ENCODE results near the gene ZBTB7C. TPM values are rescaled to one million over a fixed set of nuclear protein-coding genes. Genes with fewer than 3 reads are reported as not detected.
A peak's percentile ranks its signal among the peaks of the same experiment; 100 is the strongest.

The ZBTB7C gene
- polyA plus RNA-seq, 1 donor: 1.7 TPM

DNA sequence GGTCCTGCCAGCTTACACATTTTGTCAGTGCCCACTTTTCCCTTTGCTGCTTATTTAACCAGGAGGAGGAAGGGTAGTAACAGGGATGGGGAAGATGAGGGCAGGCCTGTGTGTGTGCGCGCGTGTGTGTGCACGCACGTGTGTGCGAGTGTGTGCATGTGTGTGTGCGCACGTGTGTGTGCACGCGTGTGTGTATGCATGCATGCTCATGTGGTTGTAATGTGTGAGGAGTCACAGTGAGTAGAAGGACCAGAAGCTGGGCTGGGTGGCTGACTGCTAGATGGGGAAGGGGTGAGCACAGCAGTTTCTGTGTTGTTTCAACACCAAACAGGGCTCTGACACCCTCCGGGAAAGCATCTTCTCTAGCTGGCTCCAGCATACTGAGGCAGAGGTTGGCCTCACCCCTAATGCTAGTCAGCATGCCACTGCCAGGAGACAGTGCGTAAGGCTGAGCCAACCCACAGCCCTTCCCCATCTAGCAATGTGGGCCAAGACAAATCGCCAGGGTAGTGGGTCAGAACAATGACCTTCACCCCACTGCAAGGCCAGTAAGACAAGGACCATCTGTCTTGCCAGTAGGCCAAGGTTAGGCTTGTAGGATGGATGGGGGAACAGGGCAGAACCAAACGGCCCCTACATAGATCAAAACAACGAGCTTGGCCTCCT lies 260.0 kb downstream of the ZBTB7C start:
- Histone ChIP-seq H3K4me1 (ENCODE audit: control insufficient read depth, insufficient read depth, low read length) (peaks cover 23% of the 10 kb centered on the region), H3K4me3 (ENCODE audit: low read length) (no peak overlapping the region), H3K27me3 (ENCODE audit: control insufficient read depth, insufficient read depth, low read length) (no peaks in the 10 kb centered on the region), H3K9me3 (ENCODE audit: control insufficient read depth, low read depth, low read length) (no peaks in the 10 kb centered on the region), H3K27ac (ENCODE audit: low read length) (no peak overlapping the region), H3K36me3 (ENCODE audit: control insufficient read depth, insufficient read depth, low read length) (no peaks in the 10 kb centered on the region)
- 100% methylated on average over 1 of the region's 15 CpGs for WGBS (ENCODE audit: insufficient coverage, low lambda C conversion rate)
- DNase-seq: no peak

- Histone ChIP-seq H3K4me1 (ENCODE audit: control insufficient read depth, insufficient read depth, low read length) (peaks cover 23% of the 10 kb centered on the region), H3K4me3 (ENCODE audit: low read length) (no peak overlapping the region), H3K27me3 (ENCODE audit: control insufficient read depth, insufficient read depth, low read length) (peaks cover 3% of the 10 kb centered on the region), H3K27ac (ENCODE audit: low read length) (no peak overlapping the region), H3K36me3 (ENCODE audit: control insufficient read depth, insufficient read depth, low read length) (no peaks in the 10 kb centered on the region), H3K9me3 (ENCODE audit: control insufficient read depth, low read depth, low read length) (no peaks in the 10 kb centered on the region)
- WGBS (ENCODE audit: insufficient coverage, low lambda C conversion rate): no CpG with 5 or more reads among the region's 1 CpG
- DNase-seq: no peak
These were observed 266.2 kb downstream of the ZBTB7C start for GRCh38 chr18:48142994-48143393.

DNA sequence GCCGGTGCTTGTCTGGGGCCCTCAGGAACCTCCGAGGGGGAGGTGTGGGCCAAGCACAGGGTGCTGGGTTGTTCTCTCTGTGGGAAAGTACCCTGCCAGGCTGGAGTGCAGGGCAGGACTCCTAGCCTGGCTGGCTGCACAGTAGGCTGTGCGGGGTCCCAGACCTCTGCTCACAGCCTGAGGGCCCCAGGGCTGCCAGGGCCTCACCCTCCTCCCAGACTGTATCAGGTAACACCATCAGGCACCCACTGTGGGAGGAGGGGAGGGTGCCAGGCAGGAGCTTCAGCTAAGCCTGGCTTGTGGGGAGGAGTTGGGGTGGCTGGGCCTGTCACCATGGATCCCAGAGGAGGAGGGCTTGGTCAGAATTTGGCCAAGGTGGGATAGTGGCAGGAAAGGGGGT lies 266.8 kb downstream of the ZBTB7C start:
- Histone ChIP-seq H3K27ac (ENCODE audit: low read length) (no peak overlapping the region), H3K4me3 (ENCODE audit: low read length) (no peak overlapping the region), H3K9me3 (ENCODE audit: control insufficient read depth, low read depth, low read length) (no peaks in the 10 kb centered on the region), H3K27me3 (ENCODE audit: control insufficient read depth, insufficient read depth, low read length) (peaks cover 8% of the 10 kb centered on the region), H3K36me3 (ENCODE audit: control insufficient read depth, insufficient read depth, low read length) (no peaks in the 10 kb centered on the region), H3K4me1 (ENCODE audit: control insufficient read depth, insufficient read depth, low read length) (peaks cover 23% of the 10 kb centered on the region)
- no CpG with 5 or more reads among the region's 3 CpGs for WGBS (ENCODE audit: insufficient coverage, low lambda C conversion rate)
- DNase-seq: no peak

DNA sequence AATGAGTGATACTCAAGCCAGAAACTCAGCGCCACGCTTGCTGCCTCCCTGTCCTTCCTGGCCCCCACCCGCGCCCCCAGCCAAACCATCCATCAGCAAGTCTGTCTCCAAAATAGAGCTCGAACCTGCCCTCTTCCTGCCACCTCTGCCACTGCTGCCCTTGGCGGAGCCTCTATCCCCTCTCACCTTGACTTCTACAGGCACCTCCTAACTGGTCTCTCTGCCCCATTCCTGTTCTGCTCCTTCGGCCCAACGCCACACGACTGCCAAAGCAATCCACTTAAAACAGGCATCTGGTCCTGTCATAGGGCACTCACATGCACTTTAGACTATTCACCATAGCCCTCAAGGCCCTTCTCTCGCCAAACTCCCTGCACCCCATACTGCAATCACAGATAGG lies 268.5 kb downstream of the ZBTB7C start:
- no peaks in the 10 kb centered on the region for H3K9me3 ChIP-seq (ENCODE audit: control insufficient read depth, low read depth, low read length)
- H3K4me1 ChIP-seq (ENCODE audit: control insufficient read depth, insufficient read depth, low read length): peaks cover 26% of the 10 kb centered on the region
- H3K27me3 ChIP-seq (ENCODE audit: control insufficient read depth, insufficient read depth, low read length): peaks cover 21% of the 10 kb centered on the region
- no peak for DNase-seq
- no peak overlapping the region for H3K4me3 ChIP-seq (ENCODE audit: low read length)
- no CpG with 5 or more reads among the region's 10 CpGs for WGBS (ENCODE audit: insufficient coverage, low lambda C conversion rate)
- H3K36me3 ChIP-seq (ENCODE audit: control insufficient read depth, insufficient read depth, low read length): no peaks in the 10 kb centered on the region
- H3K27ac ChIP-seq (ENCODE audit: low read length): no peak overlapping the region

DNA sequence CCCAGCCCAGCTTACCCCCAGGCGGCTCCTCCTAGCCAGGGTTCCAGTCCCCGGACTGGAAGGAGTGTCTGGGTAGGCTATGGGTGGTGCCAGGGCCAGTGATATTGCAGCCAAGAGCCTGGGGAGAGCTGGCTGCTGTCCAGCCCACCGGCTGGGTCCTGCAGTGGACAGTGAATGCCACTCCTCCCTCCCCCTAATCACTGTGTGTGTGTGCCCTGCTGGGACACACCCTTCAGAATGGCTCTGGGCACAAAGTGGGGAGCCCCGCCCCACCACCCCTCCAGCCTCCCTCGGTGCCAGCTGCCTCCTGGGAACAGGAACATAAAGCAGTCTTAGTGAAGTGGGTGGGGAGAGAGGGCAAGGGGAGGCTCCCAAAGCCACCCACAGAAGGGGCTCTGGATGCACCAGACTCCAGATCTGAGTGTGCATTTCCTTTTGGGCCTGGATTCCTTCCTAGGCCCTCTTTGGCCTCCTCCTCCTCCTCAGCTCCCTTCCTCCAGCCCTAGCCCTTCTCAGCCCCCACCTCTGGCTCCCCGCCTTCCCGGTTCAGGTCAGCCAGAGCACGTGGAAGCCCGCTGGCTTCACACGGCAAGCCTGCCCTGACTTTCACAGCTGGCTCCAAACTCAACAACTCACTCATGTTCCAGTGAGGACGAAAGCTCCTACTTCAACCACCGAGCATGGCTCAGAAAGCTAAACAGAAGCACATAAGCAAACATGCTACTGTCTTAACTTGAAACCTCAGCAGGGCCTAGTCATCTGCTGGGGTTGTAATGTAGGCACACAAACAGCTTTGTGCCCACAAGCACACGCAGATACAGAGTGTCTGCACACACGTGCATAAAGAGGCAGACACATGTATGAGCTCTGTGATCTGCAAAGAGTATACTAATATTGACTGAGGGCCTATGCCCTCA lies 269.5 kb downstream of the ZBTB7C start:
- peaks cover 27% of the 10 kb centered on the region for H3K27me3 ChIP-seq (ENCODE audit: control insufficient read depth, insufficient read depth, low read length)
- peaks cover 28% of the 10 kb centered on the region for H3K4me1 ChIP-seq (ENCODE audit: control insufficient read depth, insufficient read depth, low read length)
- no peaks in the 10 kb centered on the region for H3K9me3 ChIP-seq (ENCODE audit: control insufficient read depth, low read depth, low read length)
- no peak overlapping the region for H3K27ac ChIP-seq (ENCODE audit: low read length)
- DNase-seq: peak in 1 of 2 donors; percentile 57
- H3K4me3 ChIP-seq (ENCODE audit: low read length): no peak overlapping the region
- WGBS (ENCODE audit: insufficient coverage, low lambda C conversion rate): no CpG with 5 or more reads among the region's 14 CpGs
- H3K36me3 ChIP-seq (ENCODE audit: control insufficient read depth, insufficient read depth, low read length): no peaks in the 10 kb centered on the region

- no CpG with 5 or more reads among the region's 7 CpGs for WGBS (ENCODE audit: insufficient coverage, low lambda C conversion rate)
- H3K27ac ChIP-seq (ENCODE audit: low read length): no peak overlapping the region
- no peaks in the 10 kb centered on the region for H3K9me3 ChIP-seq (ENCODE audit: control insufficient read depth, low read depth, low read length)
- peak in 1 of 2 donors; percentile 30 for DNase-seq
- no peak overlapping the region for H3K4me3 ChIP-seq (ENCODE audit: low read length)
- peaks cover 28% of the 10 kb centered on the region for H3K4me1 ChIP-seq (ENCODE audit: control insufficient read depth, insufficient read depth, low read length)
- no peaks in the 10 kb centered on the region for H3K36me3 ChIP-seq (ENCODE audit: control insufficient read depth, insufficient read depth, low read length)
- peaks cover 29% of the 10 kb centered on the region for H3K27me3 ChIP-seq (ENCODE audit: control insufficient read depth, insufficient read depth, low read length)
These were observed 270.3 kb downstream of the ZBTB7C start for GRCh38 chr18:48138660-48139430.

GRCh38 chr18:48138210-48138609 lies 271.0 kb downstream of the ZBTB7C start:
- Histone ChIP-seq H3K36me3 (ENCODE audit: control insufficient read depth, insufficient read depth, low read length) (no peaks in the 10 kb centered on the region), H3K27me3 (ENCODE audit: control insufficient read depth, insufficient read depth, low read length) (peaks cover 29% of the 10 kb centered on the region), H3K4me3 (ENCODE audit: low read length) (no peak overlapping the region), H3K9me3 (ENCODE audit: control insufficient read depth, low read depth, low read length) (no peaks in the 10 kb centered on the region), H3K4me1 (ENCODE audit: control insufficient read depth, insufficient read depth, low read length) (peaks cover 31% of the 10 kb centered on the region), H3K27ac (ENCODE audit: low read length) (no peak overlapping the region)
- no peak for DNase-seq
- no CpG with 5 or more reads among the region's 4 CpGs for WGBS (ENCODE audit: insufficient coverage, low lambda C conversion rate)

- WGBS (ENCODE audit: insufficient coverage, low lambda C conversion rate): 13% methylated on average over 3 of the region's 10 CpGs
- Histone ChIP-seq H3K4me3 (ENCODE audit: low read length) (peak overlapping the region; percentile 53), H3K4me1 (ENCODE audit: control insufficient read depth, insufficient read depth, low read length) (peaks cover 34% of the 10 kb centered on the region), H3K9me3 (ENCODE audit: control insufficient read depth, low read depth, low read length) (no peaks in the 10 kb centered on the region), H3K27ac (ENCODE audit: low read length) (peak overlapping the region; percentile 29), H3K27me3 (ENCODE audit: control insufficient read depth, insufficient read depth, low read length) (peaks cover 29% of the 10 kb centered on the region), H3K36me3 (ENCODE audit: control insufficient read depth, insufficient read depth, low read length) (no peaks in the 10 kb centered on the region)
- DNase-seq: peak in 1 of 2 donors; percentile 39
These were observed 271.7 kb downstream of the ZBTB7C start for GRCh38 chr18:48137374-48138081.

GRCh38 chr18:48136827-48137373 lies 272.3 kb downstream of the ZBTB7C start:
- H3K36me3 ChIP-seq (ENCODE audit: control insufficient read depth, insufficient read depth, low read length): no peaks in the 10 kb centered on the region
- DNase-seq: peak in 1 of 2 donors; percentile 53
- peak overlapping the region; percentile 29 for H3K27ac ChIP-seq (ENCODE audit: low read length)
- WGBS (ENCODE audit: insufficient coverage, low lambda C conversion rate): 0% methylated on average over 1 of the region's 51 CpGs
- H3K27me3 ChIP-seq (ENCODE audit: control insufficient read depth, insufficient read depth, low read length): peaks cover 29% of the 10 kb centered on the region
- H3K4me3 ChIP-seq (ENCODE audit: low read length): peak overlapping the region; percentile 53
- H3K9me3 ChIP-seq (ENCODE audit: control insufficient read depth, low read depth, low read length): no peaks in the 10 kb centered on the region
- H3K4me1 ChIP-seq (ENCODE audit: control insufficient read depth, insufficient read depth, low read length): peaks cover 30% of the 10 kb centered on the region

All from large intestine (tissue), 3 donors.